ENCODE results near the gene OPCML.

Gene OPCML

GRCh38 chr11:133271871-133272776 is 260.2 kb downstream of the OPCML start:
- no peaks in the 10 kb centered on the region for H3K4me1 ChIP-seq (ENCODE audit: control insufficient read depth in 1 of 2, insufficient read depth in 1 of 2, low read depth in 1 of 2, low read length in 1 of 2)
- TF ChIP-seq CTCF (IDR thresholded peaks at IDR 0.05), result no peak

GRCh38 chr11:133271206-133271605 is 261.1 kb downstream of the OPCML start:
- Histone ChIP-seq H3K4me3 (ENCODE audit: low read depth in 1 of 2, low read length in 1 of 2) (no peak overlapping the region), H3K36me3 (no peaks in the 10 kb centered on the region), H3K27me3 (no peaks in the 10 kb centered on the region), H3K27ac (no peak overlapping the region), H3K9me3 (no peaks in the 10 kb centered on the region), H3K4me1 (ENCODE audit: control insufficient read depth in 1 of 2, insufficient read depth in 1 of 2, low read depth in 1 of 2, low read length in 1 of 2) (no peaks in the 10 kb centered on the region)
- TF ChIP-seq CTCF (IDR thresholded peaks at IDR 0.05), result no peak

More at GRCh38 chr11:133271871-133272776, 260.2 kb downstream of the OPCML start:
- H3K4me3 ChIP-seq (ENCODE audit: low read depth in 1 of 2, low read length in 1 of 2), result no peak overlapping the region
- no peaks in the 10 kb centered on the region for H3K27me3 ChIP-seq
- no peak overlapping the region for H3K27ac ChIP-seq
- no peaks in the 10 kb centered on the region for H3K9me3 ChIP-seq
- no peaks in the 10 kb centered on the region for H3K36me3 ChIP-seq

- H3K27ac ChIP-seq, result no peak overlapping the region
- H3K9me3 ChIP-seq, result no peaks in the 10 kb centered on the region
- TF ChIP-seq CTCF (IDR thresholded peaks at IDR 0.05), result no peak
- no peaks in the 10 kb centered on the region for H3K36me3 ChIP-seq
- no peaks in the 10 kb centered on the region for H3K27me3 ChIP-seq
- H3K4me3 ChIP-seq (ENCODE audit: low read depth in 1 of 2, low read length in 1 of 2), result no peak overlapping the region
- no peaks in the 10 kb centered on the region for H3K4me1 ChIP-seq (ENCODE audit: control insufficient read depth in 1 of 2, insufficient read depth in 1 of 2, low read depth in 1 of 2, low read length in 1 of 2)
These were observed 263.0 kb downstream of the OPCML start for GRCh38 chr11:133269267-133269666.

GRCh38 chr11:133266986-133267385 is 265.3 kb downstream of the OPCML start:
- Histone ChIP-seq H3K27ac (no peak overlapping the region), H3K36me3 (no peaks in the 10 kb centered on the region), H3K27me3 (no peaks in the 10 kb centered on the region), H3K9me3 (no peaks in the 10 kb centered on the region), H3K4me3 (ENCODE audit: low read depth in 1 of 2, low read length in 1 of 2) (no peak overlapping the region), H3K4me1 (ENCODE audit: control insufficient read depth in 1 of 2, insufficient read depth in 1 of 2, low read depth in 1 of 2, low read length in 1 of 2) (no peaks in the 10 kb centered on the region)
- TF ChIP-seq CTCF (IDR thresholded peaks at IDR 0.05), result no peak

- TF ChIP-seq CTCF (IDR thresholded peaks at IDR 0.05), result no peak
- Histone ChIP-seq H3K9me3 (no peaks in the 10 kb centered on the region), H3K36me3 (no peaks in the 10 kb centered on the region), H3K27ac (no peak overlapping the region), H3K4me1 (ENCODE audit: control insufficient read depth in 1 of 2, insufficient read depth in 1 of 2, low read depth in 1 of 2, low read length in 1 of 2) (no peaks in the 10 kb centered on the region), H3K4me3 (ENCODE audit: low read depth in 1 of 2, low read length in 1 of 2) (no peak overlapping the region), H3K27me3 (no peaks in the 10 kb centered on the region)
These were observed 266.7 kb downstream of the OPCML start for GRCh38 chr11:133265530-133266035.
